HepG2 (cell line): Measurements from ENCODE around the gene IFITM10. TPM values are rescaled to one million over a fixed set of nuclear protein-coding genes. Genes with fewer than 3 reads are reported as not detected.

Experiments
- ARID3A ChIP-seq: IDR thresholded peaks from 2 replicates; pipeline ENCODE4 v1.6.1; 2012; ENCODE audit warnings: low read depth, low read length, improper control_type of control experiment
- CBFB ChIP-seq: sonication (generic); formaldehyde crosslinking; IDR thresholded peaks from 2 replicates; pipeline ENCODE4 v1.4.0; 2020; ENCODE audit warnings: missing genetic modification reagents
- CCAR2 ChIP-seq: fragments of 200-400 bp; formaldehyde crosslinking; optimal IDR thresholded peaks from 2 replicates; pipeline ENCODE3; 2018; ENCODE audit warnings: low read depth, mild to moderate bottlenecking, low read length, moderate library complexity
- ETV5 ChIP-seq: IDR thresholded peaks from 2 replicates; pipeline ENCODE4 v1.6.1; 2018; ENCODE audit warnings: missing biosample characterization, missing genetic modification reagents, inconsistent platforms, borderline replicate concordance
- HDAC2 ChIP-seq: sonication (generic); formaldehyde crosslinking; IDR thresholded peaks from 2 replicates; pipeline ENCODE4 v1.4.0; 2020; ENCODE audit warnings: missing genetic modification reagents
- KDM3A ChIP-seq: IDR thresholded peaks from 2 replicates; pipeline ENCODE4 v1.6.1; 2018; ENCODE audit warnings: low read depth, missing compliant biosample characterization
- REPIN1 ChIP-seq: sonication (generic); formaldehyde crosslinking; IDR thresholded peaks from 2 replicates; pipeline ENCODE4 v1.8.0; 2022; ENCODE audit warnings: missing genetic modification reagents, low read depth, mild to moderate bottlenecking, borderline replicate concordance
- SALL1 ChIP-seq: sonication (generic); formaldehyde crosslinking; IDR thresholded peaks from 2 replicates; pipeline ENCODE4 v1.8.0; 2022; ENCODE audit warnings: mild to moderate bottlenecking, missing genetic modification reagents
- ZBTB7A ChIP-seq: sonication (generic); formaldehyde crosslinking; IDR thresholded peaks from 2 replicates; pipeline ENCODE4 v1.8.0; 2022; ENCODE audit warnings: mild to moderate bottlenecking, missing genetic modification reagents
- ZFP90 ChIP-seq: sonication (generic); formaldehyde crosslinking; IDR thresholded peaks from 2 replicates; pipeline ENCODE4 v1.8.0; 2022; ENCODE audit warnings: missing genetic modification reagents, mild to moderate bottlenecking, inconsistent platforms, borderline replicate concordance
- ZKSCAN8 ChIP-seq: IDR thresholded peaks from 2 replicates; pipeline ENCODE4 v1.6.1; 2016; ENCODE audit warnings: borderline replicate concordance, missing genetic modification reagents, missing compliant biosample characterization
- ZNF329 ChIP-seq: sonication (generic); formaldehyde crosslinking; IDR thresholded peaks from 2 replicates; pipeline ENCODE4 v1.9.0; 2021; ENCODE audit warnings: low read depth, mild to moderate bottlenecking, missing genetic modification reagents
- ZNF33B ChIP-seq: sonication (generic); formaldehyde crosslinking; IDR thresholded peaks from 2 replicates; pipeline ENCODE4 v1.5.1; 2020; ENCODE audit warnings: mild to moderate bottlenecking, missing genetic modification reagents
- ZNF552 ChIP-seq: sonication (generic); formaldehyde crosslinking; IDR thresholded peaks from 2 replicates; pipeline ENCODE4 v1.9.0; 2022; ENCODE audit warnings: missing genetic modification reagents, mild to moderate bottlenecking, borderline replicate concordance
- ZNF567 ChIP-seq: sonication (generic); formaldehyde crosslinking; IDR thresholded peaks from 2 replicates; pipeline ENCODE4 v1.8.1; 2023; ENCODE audit warnings: mild to moderate bottlenecking, missing genetic modification reagents, borderline replicate concordance
- ZSCAN5A ChIP-seq: sonication (generic); formaldehyde crosslinking; IDR thresholded peaks from 2 replicates; pipeline ENCODE4 v1.8.0; 2022; ENCODE audit warnings: mild to moderate bottlenecking, missing genetic modification reagents, borderline replicate concordance
- polyA plus RNA-seq, 8 experiments: library from polyadenylated mRNA; depleted of rRNA in 3 of 8; stranded (reverse) in 7 of 8; unstranded in 1 of 8; fragments of >200 nt; fragmentation: Illumina TruSeq in 4 of 8; extraction: Trizol in 4 of 8; gene quantifications; 2 replicates each; pipeline versions ENCODE4 v1.2.1 to v1.2.3, GENCODE V29; 2011 to 2016; ENCODE audit warnings: low read depth in 4 of 8, missing spikeins in 1 of 8, mixed read lengths in 1 of 8; ENCODE audit not compliant: insufficient read depth in 1 of 8
- total RNA-seq, 5 experiments: library from RNA; depleted of rRNA; stranded (reverse); fragments of >200 nt; fragmentation: Illumina TruSeq; extraction: Trizol; gene quantifications; 2 replicates each; pipeline ENCODE4 v1.2.3, GENCODE V29; 2016; ENCODE audit warnings: low read depth in 1 of 5
- TF ChIP-seq, protein P1 (sequence below): sonication (generic); formaldehyde crosslinking; IDR thresholded peaks from 2 replicates; pipeline ENCODE4 v1.4.0; 2020; ENCODE audit warnings: missing genetic modification reagents, borderline replicate concordance
- TF ChIP-seq, protein P2 (sequence below): sonication (generic); formaldehyde crosslinking; IDR thresholded peaks from 2 replicates; pipeline ENCODE4 v1.4.0; 2020; ENCODE audit warnings: low read depth, missing genetic modification reagents

The IFITM10 gene
- total and polyA plus RNA-seq, 2 of the 13 experiments (the other 11 are each of a cell fraction or from before 2014, with no cell fraction given): 0.09 to 0.13 TPM

DNA sequence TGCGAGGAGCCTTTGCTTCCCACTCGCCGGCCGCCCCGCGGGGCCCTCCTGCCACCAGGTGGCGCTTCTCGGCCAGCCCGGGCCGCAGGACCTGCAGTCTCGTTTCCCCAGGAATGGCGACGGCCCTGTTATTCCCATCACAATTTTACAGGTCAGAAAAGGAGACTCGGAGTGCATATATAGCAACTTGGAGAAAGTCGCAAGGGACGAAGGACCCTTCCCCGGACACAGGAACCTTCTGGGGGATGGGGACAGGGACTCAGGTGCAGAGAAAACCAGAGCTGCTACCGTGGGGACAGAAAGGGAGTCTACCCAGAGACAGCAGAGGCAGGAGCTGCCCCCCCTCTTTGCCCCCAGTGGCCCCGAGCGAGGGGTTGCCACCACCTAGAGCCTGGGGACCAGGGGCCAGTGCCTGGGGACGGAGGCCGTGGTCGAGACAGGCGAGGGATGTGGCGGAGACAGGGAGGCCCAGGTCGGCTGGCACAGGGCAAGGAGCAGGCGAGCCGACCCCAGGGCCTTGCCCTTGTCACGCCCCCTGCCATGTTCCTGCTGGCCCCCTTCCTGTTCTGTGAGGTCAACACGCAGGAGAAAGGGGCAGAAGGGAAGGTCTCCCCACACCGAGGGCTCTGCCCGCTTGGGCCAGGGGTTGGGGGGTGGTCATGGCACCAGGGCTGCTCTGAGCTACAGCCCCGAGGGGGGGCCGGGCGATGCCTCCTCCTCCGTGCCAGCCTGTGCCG is 56.9 kb downstream of the IFITM10 start (continued):
- TF ChIP-seq CBFB (CRISPR knock-in tag): no peak
- no peak for TF ChIP-seq ETV5 (CRISPR knock-in tag)
- peak; percentile 30; the same call in 1 of the 2 replicates for TF ChIP-seq HDAC2 (CRISPR knock-in tag)
- TF ChIP-seq, protein P1, sequence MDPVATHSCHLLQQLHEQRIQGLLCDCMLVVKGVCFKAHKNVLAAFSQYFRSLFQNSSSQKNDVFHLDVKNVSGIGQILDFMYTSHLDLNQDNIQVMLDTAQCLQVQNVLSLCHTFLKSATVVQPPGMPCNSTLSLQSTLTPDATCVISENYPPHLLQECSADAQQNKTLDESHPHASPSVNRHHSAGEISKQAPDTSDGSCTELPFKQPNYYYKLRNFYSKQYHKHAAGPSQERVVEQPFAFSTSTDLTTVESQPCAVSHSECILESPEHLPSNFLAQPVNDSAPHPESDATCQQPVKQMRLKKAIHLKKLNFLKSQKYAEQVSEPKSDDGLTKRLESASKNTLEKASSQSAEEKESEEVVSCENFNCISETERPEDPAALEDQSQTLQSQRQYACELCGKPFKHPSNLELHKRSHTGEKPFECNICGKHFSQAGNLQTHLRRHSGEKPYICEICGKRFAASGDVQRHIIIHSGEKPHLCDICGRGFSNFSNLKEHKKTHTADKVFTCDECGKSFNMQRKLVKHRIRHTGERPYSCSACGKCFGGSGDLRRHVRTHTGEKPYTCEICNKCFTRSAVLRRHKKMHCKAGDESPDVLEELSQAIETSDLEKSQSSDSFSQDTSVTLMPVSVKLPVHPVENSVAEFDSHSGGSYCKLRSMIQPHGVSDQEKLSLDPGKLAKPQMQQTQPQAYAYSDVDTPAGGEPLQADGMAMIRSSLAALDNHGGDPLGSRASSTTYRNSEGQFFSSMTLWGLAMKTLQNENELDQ (CRISPR knock-in tag): no peak
- TF ChIP-seq ZNF552 (CRISPR knock-in tag): peak; percentile 55; the same call in 1 of the 2 replicates
- TF ChIP-seq ZNF567 (CRISPR knock-in tag): no peak
- TF ChIP-seq ZSCAN5A: 0 out of 2 replicates have a peak, but pooled peaks have one; percentile 64
- TF ChIP-seq ZNF33B (CRISPR knock-in tag): 0 out of 2 replicates have a peak, but pooled peaks have one; percentile 28
- peak; percentile 77; the same call in 1 of the 2 replicates for TF ChIP-seq SALL1 (CRISPR knock-in tag)
- TF ChIP-seq KDM3A (CRISPR knock-in tag): peak; percentile 42
- peak; percentile 68; the same call in 1 of the 2 replicates for TF ChIP-seq REPIN1 (CRISPR knock-in tag)
- TF ChIP-seq CCAR2: no peak
- TF ChIP-seq ZKSCAN8: peak; percentile 45; the same call in 1 of the 2 replicates
- peak; percentile 79 for TF ChIP-seq ZBTB7A
- no peak for TF ChIP-seq ZFP90 (CRISPR knock-in tag)
- no peak for TF ChIP-seq ARID3A
- 0 out of 2 replicates have a peak, but pooled peaks have one; percentile 68 for TF ChIP-seq ZNF329 (CRISPR knock-in tag)
- TF ChIP-seq, protein P2, sequence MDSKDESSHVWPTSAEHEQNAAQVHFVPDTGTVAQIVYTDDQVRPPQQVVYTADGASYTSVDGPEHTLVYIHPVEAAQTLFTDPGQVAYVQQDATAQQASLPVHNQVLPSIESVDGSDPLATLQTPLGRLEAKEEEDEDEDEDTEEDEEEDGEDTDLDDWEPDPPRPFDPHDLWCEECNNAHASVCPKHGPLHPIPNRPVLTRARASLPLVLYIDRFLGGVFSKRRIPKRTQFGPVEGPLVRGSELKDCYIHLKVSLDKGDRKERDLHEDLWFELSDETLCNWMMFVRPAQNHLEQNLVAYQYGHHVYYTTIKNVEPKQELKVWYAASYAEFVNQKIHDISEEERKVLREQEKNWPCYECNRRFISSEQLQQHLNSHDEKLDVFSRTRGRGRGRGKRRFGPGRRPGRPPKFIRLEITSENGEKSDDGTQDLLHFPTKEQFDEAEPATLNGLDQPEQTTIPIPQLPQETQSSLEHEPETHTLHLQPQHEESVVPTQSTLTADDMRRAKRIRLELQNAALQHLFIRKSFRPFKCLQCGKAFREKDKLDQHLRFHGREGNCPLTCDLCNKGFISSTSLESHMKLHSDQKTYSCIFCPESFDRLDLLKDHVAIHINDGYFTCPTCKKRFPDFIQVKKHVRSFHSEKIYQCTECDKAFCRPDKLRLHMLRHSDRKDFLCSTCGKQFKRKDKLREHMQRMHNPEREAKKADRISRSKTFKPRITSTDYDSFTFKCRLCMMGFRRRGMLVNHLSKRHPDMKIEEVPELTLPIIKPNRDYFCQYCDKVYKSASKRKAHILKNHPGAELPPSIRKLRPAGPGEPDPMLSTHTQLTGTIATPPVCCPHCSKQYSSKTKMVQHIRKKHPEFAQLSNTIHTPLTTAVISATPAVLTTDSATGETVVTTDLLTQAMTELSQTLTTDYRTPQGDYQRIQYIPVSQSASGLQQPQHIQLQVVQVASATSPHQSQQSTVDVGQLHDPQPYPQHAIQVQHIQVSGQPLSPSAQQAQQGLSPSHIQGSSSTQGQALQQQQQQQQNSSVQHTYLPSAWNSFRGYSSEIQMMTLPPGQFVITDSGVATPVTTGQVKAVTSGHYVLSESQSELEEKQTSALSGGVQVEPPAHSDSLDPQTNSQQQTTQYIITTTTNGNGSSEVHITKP (CRISPR knock-in tag): no peak
